HG03460 (cell line): Measurements from ENCODE around the gene MOV10.

ENCODE experiments used
- ATAC-seq: cut with Tn5 transposase; IDR thresholded peaks from one replicate; pipeline ENCODE4 v1.9.1; 2021; ENCODE audit not compliant: unreplicated experiment

The MOV10 gene

GRCh38 chr1:112735752-112736151 is 61.3 kb downstream of the MOV10 start:
- ATAC-seq: no peak

GRCh38 chr1:112737573-112737972 is 63.1 kb downstream of the MOV10 start:
- no peak for ATAC-seq

- no peak for ATAC-seq
Measured at GRCh38 chr1:112743174-112744008, 68.9 kb downstream of the MOV10 start.

GRCh38 chr1:112744009-112744578 is 69.6 kb downstream of the MOV10 start:
- no peak for ATAC-seq

- ATAC-seq: no peak
Measured at GRCh38 chr1:112748396-112748795, 73.9 kb downstream of the MOV10 start.
